Karpas-422 (cell line): Measurements from ENCODE around the gene PWWP2B. TPM values are rescaled to one million over a fixed set of nuclear protein-coding genes. Genes with fewer than 3 reads are reported as not detected.

Experiments used
- DNase-seq: peaks from one replicate; pipeline ENCODE4 v3.0.0-alpha.2; 2015
- H2AFZ ChIP-seq: fragments of 200-600 bp; sonication (generic); 2 replicates; pipeline ENCODE4 v1.6.1; 2014; ENCODE audit warnings: antibody characterized with exemption, low read length, mixed read lengths
- H3K27ac ChIP-seq: fragments of 200-600 bp; sonication (generic); 2 replicates; pipeline ENCODE4 v1.5.1; 2014; ENCODE audit warnings: mild to moderate bottlenecking, low read length, moderate library complexity
- H3K27me3 ChIP-seq: fragments of 200-600 bp; sonication (generic); 2 replicates; pipeline ENCODE4 v1.6.1; 2014; ENCODE audit warnings: low read length, mixed read lengths
- H3K36me3 ChIP-seq: fragments of 200-600 bp; sonication (generic); 2 replicates; pipeline ENCODE4 v1.6.1; 2014; ENCODE audit warnings: low read length, mixed read lengths; ENCODE audit not compliant: insufficient read depth
- H3K4me1 ChIP-seq: fragments of 200-600 bp; sonication (generic); 2 replicates; pipeline ENCODE4 v1.6.1; 2014; ENCODE audit warnings: mild to moderate bottlenecking, low read length, mixed read lengths
- H3K4me2 ChIP-seq: fragments of 200-600 bp; sonication (generic); 2 replicates; pipeline ENCODE4 v1.6.1; 2014; ENCODE audit warnings: low read length, low read depth, mild to moderate bottlenecking; ENCODE audit not compliant: poor library complexity, severe bottlenecking
- H3K4me3 ChIP-seq: fragments of 200-600 bp; sonication (generic); 2 replicates; pipeline ENCODE4 v1.5.1; 2014; ENCODE audit warnings: mild to moderate bottlenecking, antibody characterized with exemption, low read length, mixed read lengths
- H3K79me2 ChIP-seq: fragments of 200-600 bp; sonication (generic); 2 replicates; pipeline ENCODE4 v1.6.1; 2014; ENCODE audit warnings: mild to moderate bottlenecking, low read length, mixed read lengths
- H3K9ac ChIP-seq: fragments of 200-600 bp; sonication (generic); 2 replicates; pipeline ENCODE4 v1.6.0; 2014; ENCODE audit warnings: low read length
- H3K9me2 ChIP-seq: fragments of 200-600 bp; sonication (generic), shearing (Covaris generic); replicated peaks from 2 replicates; pipeline ENCODE4 v1.6.0; 2014; ENCODE audit warnings: mild to moderate bottlenecking, low read length, moderate library complexity; ENCODE audit not compliant: insufficient read depth
- H3K9me3 ChIP-seq: fragments of 300-700, 200-600 bp; sonication (generic); 2 replicates; pipeline ENCODE4 v1.6.1; 2014; ENCODE audit warnings: low read length, mixed read lengths
- H4K20me1 ChIP-seq: fragments of 200-600 bp; sonication (generic); 2 replicates; pipeline ENCODE4 v1.6.1; 2014; ENCODE audit warnings: mild to moderate bottlenecking, antibody characterized with exemption, low read length, low read depth; ENCODE audit not compliant: insufficient read depth
- total RNA-seq: library from RNA; depleted of rRNA; stranded (reverse); fragments of >200 nt; shearing (Covaris generic); gene quantifications from 2 replicates; pipeline ENCODE4 v1.2.3, GENCODE V29; 2014; ENCODE audit warnings: low replicate concordance

PWWP2B gene
- total RNA-seq, 1 experiment from 2014 or later = 1.4 TPM

GRCh38 chr10:132436861-132437410 lies 39.9 kb downstream of the PWWP2B start:
- no peak overlapping the region for H3K4me3 ChIP-seq
- H3K4me1 ChIP-seq = peaks cover 49% of the 10 kb centered on the region
- no peaks in the 10 kb centered on the region for H3K36me3 ChIP-seq
- no peak overlapping the region for H2AFZ ChIP-seq
- H3K9me3 ChIP-seq = no peaks in the 10 kb centered on the region
- no peaks in the 10 kb centered on the region for H3K79me2 ChIP-seq
- DNase-seq = no peak
- peak overlapping the region; percentile 38; the same call in 1 of the 2 replicates for H3K9ac ChIP-seq
- H3K9me2 ChIP-seq = no peaks in the 10 kb centered on the region
- peak overlapping the region; percentile 85 for H3K27ac ChIP-seq
- no peak overlapping the region for H3K4me2 ChIP-seq
- no peaks in the 10 kb centered on the region for H4K20me1 ChIP-seq
- no peaks in the 10 kb centered on the region for H3K27me3 ChIP-seq

GRCh38 chr10:132437541-132437950 lies 40.5 kb downstream of the PWWP2B start:
- H3K9ac ChIP-seq = peak overlapping the region; percentile 38; the same call in 1 of the 2 replicates
- peaks cover 43% of the 10 kb centered on the region for H3K4me1 ChIP-seq
- no peak overlapping the region for H3K4me3 ChIP-seq
- no peaks in the 10 kb centered on the region for H4K20me1 ChIP-seq
- no peak for DNase-seq
- no peaks in the 10 kb centered on the region for H3K79me2 ChIP-seq
- H3K9me3 ChIP-seq = no peaks in the 10 kb centered on the region
- H3K9me2 ChIP-seq = no peaks in the 10 kb centered on the region
- no peaks in the 10 kb centered on the region for H3K27me3 ChIP-seq
- no peak overlapping the region for H3K4me2 ChIP-seq
- peak overlapping the region; percentile 85 for H3K27ac ChIP-seq
- no peaks in the 10 kb centered on the region for H3K36me3 ChIP-seq
- H2AFZ ChIP-seq = no peak overlapping the region

- Histone ChIP-seq H3K4me2 (no peak overlapping the region), H3K9me2 (no peaks in the 10 kb centered on the region), H3K9me3 (no peaks in the 10 kb centered on the region), H3K4me1 (peaks cover 36% of the 10 kb centered on the region), H3K27ac (peak overlapping the region; percentile 85), H4K20me1 (no peaks in the 10 kb centered on the region), H2AFZ (no peak overlapping the region), H3K9ac (peak overlapping the region; percentile 37; the same call in 1 of the 2 replicates), H3K36me3 (no peaks in the 10 kb centered on the region), H3K27me3 (no peaks in the 10 kb centered on the region), H3K4me3 (no peak overlapping the region), H3K79me2 (no peaks in the 10 kb centered on the region)
- DNase-seq = no peak
These were observed 41.4 kb downstream of the PWWP2B start for GRCh38 chr10:132438091-132439024.

GRCh38 chr10:132439025-132439388 lies 42.0 kb downstream of the PWWP2B start:
- Histone ChIP-seq H3K4me3 (no peak overlapping the region), H4K20me1 (no peaks in the 10 kb centered on the region), H2AFZ (no peak overlapping the region), H3K9me3 (no peaks in the 10 kb centered on the region), H3K4me1 (peaks cover 31% of the 10 kb centered on the region), H3K27me3 (no peaks in the 10 kb centered on the region), H3K79me2 (no peaks in the 10 kb centered on the region), H3K9me2 (no peaks in the 10 kb centered on the region), H3K27ac (peak overlapping the region; percentile 85), H3K4me2 (no peak overlapping the region), H3K9ac (peak overlapping the region; percentile 37; the same call in 1 of the 2 replicates), H3K36me3 (no peaks in the 10 kb centered on the region)
- DNase-seq = no peak

- DNase-seq = no peak
- Histone ChIP-seq H3K4me2 (no peak overlapping the region), H3K79me2 (no peaks in the 10 kb centered on the region), H3K4me3 (no peak overlapping the region), H3K36me3 (no peaks in the 10 kb centered on the region), H4K20me1 (no peaks in the 10 kb centered on the region), H3K4me1 (peaks cover 33% of the 10 kb centered on the region), H3K9ac (no peak overlapping the region), H3K9me3 (no peaks in the 10 kb centered on the region), H3K27ac (peak overlapping the region; percentile 85; the same call in 1 of the 2 replicates), H3K27me3 (no peaks in the 10 kb centered on the region), H3K9me2 (no peaks in the 10 kb centered on the region), H2AFZ (no peak overlapping the region)
These were observed 42.6 kb downstream of the PWWP2B start for GRCh38 chr10:132439424-132440163.

GRCh38 chr10:132440791-132441565 lies 44.0 kb downstream of the PWWP2B start:
- no peak overlapping the region for H2AFZ ChIP-seq
- DNase-seq = no peak
- H3K9ac ChIP-seq = no peak overlapping the region

GRCh38 chr10:132441818-132442524 lies 45.0 kb downstream of the PWWP2B start:
- Histone ChIP-seq H3K36me3 (no peaks in the 10 kb centered on the region), H2AFZ (no peak overlapping the region), H3K4me3 (no peak overlapping the region), H3K4me1 (peaks cover 39% of the 10 kb centered on the region), H3K4me2 (no peak overlapping the region), H3K27me3 (no peaks in the 10 kb centered on the region), H3K9me3 (no peaks in the 10 kb centered on the region), H3K27ac (no peak overlapping the region), H3K79me2 (no peaks in the 10 kb centered on the region), H3K9me2 (no peaks in the 10 kb centered on the region), H3K9ac (no peak overlapping the region), H4K20me1 (no peaks in the 10 kb centered on the region)
- no peak for DNase-seq

More at GRCh38 chr10:132440791-132441565, 44.0 kb downstream of the PWWP2B start:
- Histone ChIP-seq H3K27ac (no peak overlapping the region), H3K4me2 (no peak overlapping the region), H3K27me3 (no peaks in the 10 kb centered on the region), H3K36me3 (no peaks in the 10 kb centered on the region), H3K4me1 (peaks cover 39% of the 10 kb centered on the region), H3K9me3 (no peaks in the 10 kb centered on the region), H3K79me2 (no peaks in the 10 kb centered on the region), H3K4me3 (no peak overlapping the region), H3K9me2 (no peaks in the 10 kb centered on the region), H4K20me1 (no peaks in the 10 kb centered on the region)
